Activated B cell treated with CpG ODN at 0.5 μM for 24 hours (primary cell): ENCODE results near the gene DPP8. TPM values are rescaled to one million over a fixed set of nuclear protein-coding genes. Genes with fewer than 3 reads are reported as not detected.

Experiments used
- ATAC-seq: fragments of 200-7000 bp; cut with Tn5 transposase; one replicate; pipeline ENCODE4 v1.10.0; 2021; ENCODE audit warnings: low read depth, mild to moderate bottlenecking, moderate library complexity
- CTCF ChIA-PET: fragments of 350-600 bp; sonication (Branson Sonifier 250); formaldehyde crosslinking; loops from one replicate; lab custom pipeline; 2021; ENCODE audit warnings: antibody characterized with exemption; lab: Charles Lee
- POLR2A ChIA-PET: fragments of 350-600 bp; sonication (Branson Sonifier 250); formaldehyde crosslinking; loops from one replicate; lab custom pipeline; 2021; ENCODE audit warnings: antibody characterized with exemption; lab: Charles Lee
- DNase-seq: peaks from one replicate; pipeline ENCODE4 v3.0.0; 2022
- H3K27ac Mint-ChIP-seq: one replicate; pipeline ENCODE4 v1.8.0; 2020; ENCODE audit warnings: mixed read lengths
- H3K27me3 Mint-ChIP-seq: one replicate; pipeline ENCODE4 v1.8.0; 2021; ENCODE audit warnings: mixed read lengths
- H3K36me3 Mint-ChIP-seq: one replicate; pipeline ENCODE4 v1.8.0; 2021; ENCODE audit warnings: low read depth, mixed read lengths
- H3K4me1 Mint-ChIP-seq: one replicate; pipeline ENCODE4 v1.8.0; 2021; ENCODE audit warnings: mixed read lengths
- H3K4me3 Mint-ChIP-seq: one replicate; pipeline ENCODE4 v1.8.0; 2020; ENCODE audit warnings: mild to moderate bottlenecking, mixed read lengths
- H3K9me3 Mint-ChIP-seq: one replicate; pipeline ENCODE4 v1.8.0; 2020; ENCODE audit warnings: mixed read lengths
- CTCF ChIP-seq: fragments of 200-600 bp; IDR thresholded peaks from one replicate; pipeline ENCODE4 v1.8.0; 2022; ENCODE audit warnings: antibody characterized with exemption, mild to moderate bottlenecking
- intact Hi-C: fragments of 100-400 bp; cut with micrococcal nuclease; formaldehyde crosslinking; loops from one replicate; pipeline ENCODE4 v1.15.1; 2024
- total RNA-seq: library from RNA; stranded (reverse); gene quantifications from 2 replicates; pipeline ENCODE4 v1.2.3, GENCODE V29; 2022

Gene DPP8
- total RNA-seq, 1 donor from 2014 or later, result 52.2 TPM

- ChIA-PET POLR2A (interaction anchor here (0.5 kb wide), 1 partner anchor 117 kb away, joined by 3 read pairs; the partner anchor contains the start of gene RNU5B-1), CTCF (no interaction called here)
- Mint-ChIP-seq H3K27ac (no peak overlapping the region), H3K4me3 (peak overlapping the region; percentile 77), H3K4me1 (peaks cover 16% of the 10 kb centered on the region), H3K9me3 (no peaks in the 10 kb centered on the region), H3K36me3 (no peaks in the 10 kb centered on the region), H3K27me3 (peaks cover 71% of the 10 kb centered on the region)
- DNase-seq (no peak), ATAC-seq (no peak)
- TF ChIP-seq CTCF, result no peak
- intact Hi-C loops, result no loop called here
Observed at GRCh38 chr15:65421360-65422215, 95.9 kb downstream of the DPP8 start.

- TF ChIP-seq CTCF, result no peak
- no peak for DNase-seq
- H3K27ac Mint-ChIP-seq, result no peak overlapping the region
- ATAC-seq, result no peak
- peaks cover 16% of the 10 kb centered on the region for H3K4me1 Mint-ChIP-seq
- ChIA-PET CTCF (no interaction called here), POLR2A (interaction anchor here (0.5 kb wide), 1 partner anchor 116 kb away, joined by 3 read pairs; the partner anchor contains the start of gene RNU5B-1)
- intact Hi-C loops, result no loop called here
- H3K27me3 Mint-ChIP-seq, result peaks cover 68% of the 10 kb centered on the region
- no peak overlapping the region for H3K4me3 Mint-ChIP-seq
- no peaks in the 10 kb centered on the region for H3K9me3 Mint-ChIP-seq
- no peaks in the 10 kb centered on the region for H3K36me3 Mint-ChIP-seq
Observed at GRCh38 chr15:65420975-65421359, 96.5 kb downstream of the DPP8 start.

GRCh38 chr15:65418596-65418995 lies 98.9 kb downstream of the DPP8 start:
- Mint-ChIP-seq H3K9me3 (no peaks in the 10 kb centered on the region), H3K27ac (no peak overlapping the region), H3K36me3 (no peaks in the 10 kb centered on the region), H3K4me3 (no peak overlapping the region), H3K4me1 (peaks cover 14% of the 10 kb centered on the region), H3K27me3 (peaks cover 58% of the 10 kb centered on the region)
- no peak for DNase-seq
- ATAC-seq, result no peak
- intact Hi-C loops, result no loop called here
- ChIA-PET CTCF (no interaction called here), POLR2A (no interaction called here)
- no peak for TF ChIP-seq CTCF

GRCh38 chr15:65416845-65417416 lies 100.6 kb downstream of the DPP8 start:
- intact Hi-C loops, result no loop called here
- peaks cover 4% of the 10 kb centered on the region for H3K4me1 Mint-ChIP-seq
- H3K27ac Mint-ChIP-seq, result no peak overlapping the region
- no peak for TF ChIP-seq CTCF
- no peaks in the 10 kb centered on the region for H3K36me3 Mint-ChIP-seq
- DNase-seq (no peak), ATAC-seq (no peak)
- no peak overlapping the region for H3K4me3 Mint-ChIP-seq
- POLR2A ChIA-PET, result no interaction called here
- CTCF ChIA-PET, result no interaction called here
- peaks cover 47% of the 10 kb centered on the region for H3K27me3 Mint-ChIP-seq
- no peaks in the 10 kb centered on the region for H3K9me3 Mint-ChIP-seq

- no peak overlapping the region for H3K4me3 Mint-ChIP-seq
- no peak for DNase-seq
- POLR2A ChIA-PET, result no interaction called here
- H3K27me3 Mint-ChIP-seq, result peaks cover 45% of the 10 kb centered on the region
- CTCF ChIA-PET, result no interaction called here
- H3K36me3 Mint-ChIP-seq, result no peaks in the 10 kb centered on the region
- intact Hi-C loops, result no loop called here
- no peak for TF ChIP-seq CTCF
- H3K9me3 Mint-ChIP-seq, result no peaks in the 10 kb centered on the region
- peaks cover 2% of the 10 kb centered on the region for H3K4me1 Mint-ChIP-seq
- ATAC-seq, result no peak
- H3K27ac Mint-ChIP-seq, result no peak overlapping the region
Observed at GRCh38 chr15:65414841-65415621, 102.5 kb downstream of the DPP8 start.
